ENCODE data around the gene RNF126.
A peak's percentile ranks its signal among the peaks of the same experiment; 100 is the strongest.

RNF126 gene

DNA sequence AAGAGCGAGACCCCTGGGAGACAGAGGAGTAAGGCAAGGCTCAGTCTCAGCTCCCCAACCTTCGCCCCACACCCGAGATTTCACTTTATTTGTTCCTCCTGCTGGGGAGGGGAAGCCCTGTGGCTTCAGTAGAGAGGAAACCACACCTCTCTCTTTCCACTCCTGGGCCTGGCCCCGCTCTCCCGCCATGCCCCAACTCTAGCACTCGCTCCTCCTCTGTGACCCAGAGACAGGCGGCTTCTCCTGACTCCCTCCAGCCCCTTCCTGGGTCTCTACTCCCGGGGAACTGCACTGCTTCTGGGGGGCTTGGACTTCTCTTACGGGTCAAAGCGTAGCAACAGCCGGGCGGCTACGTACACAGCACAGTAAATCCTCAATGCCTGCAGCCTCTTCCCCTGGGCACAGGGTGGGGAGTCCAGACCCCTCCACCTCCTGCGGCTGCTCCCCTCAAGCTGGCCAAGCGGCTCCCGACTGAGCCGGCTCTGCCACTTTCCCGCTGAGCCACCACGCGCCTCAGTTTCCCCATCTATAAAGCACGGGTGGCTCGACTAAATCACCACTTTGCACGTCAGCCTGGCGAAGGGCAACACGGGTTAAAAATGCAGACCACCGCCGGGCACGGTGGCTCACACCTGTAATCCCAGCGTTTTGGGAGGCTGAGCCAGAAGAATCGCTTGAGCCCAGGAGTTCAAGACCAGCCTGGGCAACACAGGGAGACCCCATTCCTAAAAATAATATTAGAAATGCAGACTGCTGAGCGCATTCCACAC lies 1.4 kb downstream of the RNF126 start:
- no peak overlapping the region for H3K18ac ChIP-seq (ENCODE audit: low read length)
- DNase-seq (ENCODE audit: low spot score) = no peak
- peak overlapping the region; percentile 87 for H2AK5ac ChIP-seq (ENCODE audit: low read depth, low read length)
- peak overlapping the region; percentile 71 to 95 for H3K4me3 ChIP-seq (ENCODE audit: low read length in 2 of 2)
- peaks cover 0 to 2% (median 0%) of the 10 kb centered on the region in 3 experiments for H3K27me3 ChIP-seq (ENCODE audit: control insufficient read depth in 3 of 3, insufficient read depth in 3 of 3, low read depth in 1 of 3, low read length in 3 of 3)
- H3K23ac ChIP-seq (ENCODE audit: low read depth, low read length, poor library complexity) = peak overlapping the region; percentile 58
- no peak overlapping the region for H4K8ac ChIP-seq (ENCODE audit: low read depth, low read length)
- no peak overlapping the region for H3K14ac ChIP-seq (ENCODE audit: low read length)
- peaks cover 53% of the 10 kb centered on the region for H3K79me1 ChIP-seq (ENCODE audit: low read depth, low read length)
- H2BK12ac ChIP-seq (ENCODE audit: low read length) = no peak overlapping the region
- H2AFZ ChIP-seq (ENCODE audit: low read length) = no peak overlapping the region
- no peak overlapping the region for H3K4ac ChIP-seq (ENCODE audit: low read length)
- peak overlapping the region; percentile 92 for H3K4me2 ChIP-seq (ENCODE audit: insufficient read depth, low read length, poor library complexity, severe bottlenecking)
- H2BK15ac ChIP-seq (ENCODE audit: low read length) = no peak overlapping the region
- no peak overlapping the region for H2BK120ac ChIP-seq (ENCODE audit: low read depth, low read length)
- H3K9me3 ChIP-seq (replicated peaks in 1 of 2; ENCODE audit: control insufficient read depth in 2 of 2, insufficient read depth in 1 of 2, low read depth in 1 of 2, low read length in 2 of 2) = peaks cover 5 to 6% of the 10 kb centered on the region in 2 donors
- peak overlapping the region; percentile 87 for H3K9ac ChIP-seq (ENCODE audit: low read depth, low read length, poor library complexity)
- WGBS, 2 donors (ENCODE audit: extremely low coverage in 2 of 2, insufficient read length in 2 of 2, insufficient replicate concordance in 1 of 2) = no CpG with 5 or more reads among the region's 31 CpGs
- H3K27ac ChIP-seq (replicated peaks; ENCODE audit: low read length) = no peak overlapping the region
- peaks cover 3 to 13% of the 10 kb centered on the region in 2 donors for H3K36me3 ChIP-seq (replicated peaks in 1 of 2; ENCODE audit: control insufficient read depth in 2 of 2, insufficient read depth in 2 of 2, low read length in 2 of 2)
- no peak overlapping the region for H4K91ac ChIP-seq (ENCODE audit: low read depth, low read length, poor library complexity)
- H3K4me1 ChIP-seq (ENCODE audit: control insufficient read depth in 2 of 2, insufficient read depth in 1 of 2, low read depth in 1 of 2, low read length in 2 of 2) = peaks cover 14 to 16% of the 10 kb centered on the region in 2 donors
- H2BK5ac ChIP-seq (ENCODE audit: low read length) = peak overlapping the region; percentile 54

GRCh38 chr19:660793-661426 lies 2.1 kb downstream of the RNF126 start:
- peak overlapping the region in 1 of 2 donors; percentile 71 for H3K4me3 ChIP-seq (ENCODE audit: low read length in 2 of 2)
- H3K4ac ChIP-seq (ENCODE audit: low read length) = peak overlapping the region; percentile 10
- H3K27me3 ChIP-seq (ENCODE audit: control insufficient read depth in 3 of 3, insufficient read depth in 3 of 3, low read depth in 1 of 3, low read length in 3 of 3) = peaks cover 0 to 2% (median 0%) of the 10 kb centered on the region in 3 experiments
- peaks cover 14 to 16% of the 10 kb centered on the region in 2 donors for H3K4me1 ChIP-seq (ENCODE audit: control insufficient read depth in 2 of 2, insufficient read depth in 1 of 2, low read depth in 1 of 2, low read length in 2 of 2)
- peaks cover 5 to 6% of the 10 kb centered on the region in 2 donors for H3K9me3 ChIP-seq (replicated peaks in 1 of 2; ENCODE audit: control insufficient read depth in 2 of 2, insufficient read depth in 1 of 2, low read depth in 1 of 2, low read length in 2 of 2)
- H2BK5ac ChIP-seq (ENCODE audit: low read length) = peak overlapping the region; percentile 54
- no peak for DNase-seq (ENCODE audit: low spot score)
- no CpG with 5 or more reads among the region's 20 CpGs for WGBS, 2 donors (ENCODE audit: extremely low coverage in 2 of 2, insufficient read length in 2 of 2, insufficient replicate concordance in 1 of 2)
- no peak overlapping the region for H4K8ac ChIP-seq (ENCODE audit: low read depth, low read length)
- H2AFZ ChIP-seq (ENCODE audit: low read length) = no peak overlapping the region
- peaks cover 3 to 16% of the 10 kb centered on the region in 2 donors for H3K36me3 ChIP-seq (replicated peaks in 1 of 2; ENCODE audit: control insufficient read depth in 2 of 2, insufficient read depth in 2 of 2, low read length in 2 of 2)
- no peak overlapping the region for H4K91ac ChIP-seq (ENCODE audit: low read depth, low read length, poor library complexity)
- no peak overlapping the region for H3K27ac ChIP-seq (replicated peaks; ENCODE audit: low read length)
- no peak overlapping the region for H2BK12ac ChIP-seq (ENCODE audit: low read length)
- H3K9ac ChIP-seq (ENCODE audit: low read depth, low read length, poor library complexity) = peak overlapping the region; percentile 87
- H2AK5ac ChIP-seq (ENCODE audit: low read depth, low read length) = no peak overlapping the region
- no peak overlapping the region for H3K14ac ChIP-seq (ENCODE audit: low read length)
- no peak overlapping the region for H3K18ac ChIP-seq (ENCODE audit: low read length)
- no peak overlapping the region for H2BK15ac ChIP-seq (ENCODE audit: low read length)
- H3K79me1 ChIP-seq (ENCODE audit: low read depth, low read length) = peaks cover 55% of the 10 kb centered on the region
- H3K4me2 ChIP-seq (ENCODE audit: insufficient read depth, low read length, poor library complexity, severe bottlenecking) = no peak overlapping the region
- H3K23ac ChIP-seq (ENCODE audit: low read depth, low read length, poor library complexity) = no peak overlapping the region
- H2BK120ac ChIP-seq (ENCODE audit: low read depth, low read length) = no peak overlapping the region

DNA sequence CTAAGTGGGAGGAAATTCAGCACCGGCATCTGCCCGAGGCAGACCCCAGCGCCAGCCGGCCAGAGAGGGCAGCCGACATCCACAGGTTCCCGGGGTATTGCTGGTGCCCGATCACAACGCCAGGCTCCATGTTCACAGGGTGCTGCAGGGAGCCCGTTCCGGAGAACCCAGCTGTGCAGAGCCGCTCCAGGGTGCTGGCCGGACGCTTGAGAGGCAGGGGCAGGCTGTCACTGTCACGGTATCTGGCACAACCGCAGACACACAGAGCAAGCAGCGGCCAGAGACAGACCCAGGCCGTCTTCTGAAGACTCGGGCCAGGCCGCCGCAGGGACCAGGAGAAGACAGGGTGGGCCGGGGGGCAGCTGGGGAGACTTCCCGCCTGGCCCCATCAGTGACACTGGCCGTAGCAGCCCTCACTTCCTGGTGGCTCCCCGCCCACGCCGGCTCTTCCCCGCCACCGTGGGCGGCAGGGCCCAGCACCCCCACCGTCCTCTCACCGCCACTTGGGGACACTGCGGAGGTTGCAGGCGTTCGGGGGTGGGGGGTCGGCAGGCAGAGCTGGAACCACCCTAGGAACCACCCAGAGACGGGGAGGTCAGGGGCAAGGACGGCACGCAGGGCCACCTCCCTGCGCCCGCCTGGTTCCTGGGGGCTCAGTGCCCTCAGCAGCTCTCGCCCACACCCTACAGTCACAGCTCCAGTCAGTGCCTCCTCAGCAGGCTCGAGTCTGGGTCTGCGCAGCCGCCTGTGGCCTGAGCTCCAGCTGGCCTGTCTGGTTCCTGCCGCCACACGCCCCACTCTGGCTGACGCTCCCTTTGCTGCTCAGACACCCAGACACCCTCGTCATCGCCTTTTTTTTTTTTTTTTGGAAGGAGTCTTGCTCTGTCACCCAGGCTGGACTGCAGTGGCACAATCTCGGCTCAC lies 3.8 kb downstream of the RNF126 start:
- Histone ChIP-seq H3K14ac (ENCODE audit: low read length) (no peak overlapping the region), H3K4me2 (ENCODE audit: insufficient read depth, low read length, poor library complexity, severe bottlenecking) (no peak overlapping the region), H2BK15ac (ENCODE audit: low read length) (no peak overlapping the region), H2AK5ac (ENCODE audit: low read depth, low read length) (no peak overlapping the region), H2BK5ac (ENCODE audit: low read length) (no peak overlapping the region), H3K9ac (ENCODE audit: low read depth, low read length, poor library complexity) (peak overlapping the region; percentile 70), H3K23ac (ENCODE audit: low read depth, low read length, poor library complexity) (peak overlapping the region; percentile 43), H2BK12ac (ENCODE audit: low read length) (no peak overlapping the region), H2AFZ (ENCODE audit: low read length) (no peak overlapping the region), H3K9me3 (replicated peaks in 1 of 2; ENCODE audit: control insufficient read depth in 2 of 2, insufficient read depth in 1 of 2, low read depth in 1 of 2, low read length in 2 of 2) (peaks cover 4 to 5% of the 10 kb centered on the region in 2 donors), H4K8ac (ENCODE audit: low read depth, low read length) (no peak overlapping the region), H3K27ac (replicated peaks; ENCODE audit: low read length) (no peak overlapping the region), H3K4me1 (ENCODE audit: control insufficient read depth in 2 of 2, insufficient read depth in 1 of 2, low read depth in 1 of 2, low read length in 2 of 2) (peaks cover 12 to 13% of the 10 kb centered on the region in 2 donors), H4K91ac (ENCODE audit: low read depth, low read length, poor library complexity) (no peak overlapping the region), H3K18ac (ENCODE audit: low read length) (no peak overlapping the region), H3K36me3 (replicated peaks in 1 of 2; ENCODE audit: control insufficient read depth in 2 of 2, insufficient read depth in 2 of 2, low read length in 2 of 2) (peaks cover 4 to 27% of the 10 kb centered on the region in 2 donors), H3K4ac (ENCODE audit: low read length) (no peak overlapping the region), H3K4me3 (ENCODE audit: low read length in 2 of 2) (no peak overlapping the region), H3K79me1 (ENCODE audit: low read depth, low read length) (peaks cover 61% of the 10 kb centered on the region), H2BK120ac (ENCODE audit: low read depth, low read length) (no peak overlapping the region), H3K27me3 (ENCODE audit: control insufficient read depth in 3 of 3, insufficient read depth in 3 of 3, low read depth in 1 of 3, low read length in 3 of 3) (no peaks in the 10 kb centered on the region)
- WGBS, 2 donors (ENCODE audit: extremely low coverage in 2 of 2, insufficient read length in 2 of 2, insufficient replicate concordance in 1 of 2) = no CpG with 5 or more reads among the region's 50 CpGs
- DNase-seq (ENCODE audit: low spot score) = no peak
